ENCODE results near the gene TRPC4. TPM values are rescaled to one million over a fixed set of nuclear protein-coding genes. Genes with fewer than 3 reads are reported as not detected.
"Not testable (repeated sequence)": the region's sequence is repeated elsewhere in the genome, so short reads cannot be mapped to it uniquely, and the experiment has no call there.

The TRPC4 gene
- total RNA-seq, 3 donors from 2014 or later = 0.29 to 0.98 (median 0.32) TPM

- Histone ChIP-seq H3K36me3 (no peaks in the 10 kb centered on the region), H3K27me3 (no peaks in the 10 kb centered on the region), H3K4me3 (no peak overlapping the region), H3K4me1 (no peaks in the 10 kb centered on the region), H3K9me3 (no peaks in the 10 kb centered on the region), H3K27ac (peak overlapping the region in 1 of 2 donors; percentile 45)
- DNase-seq (ENCODE audit: low spot score in 2 of 2) = no peak
- intact Hi-C loops (cut with DNase I; ENCODE audit: low total_unique reads) = no loop called here
- TF ChIP-seq POLR2A (IDR thresholded peaks at IDR 0.05) (no peak), POLR2AphosphoS5 (IDR thresholded peaks at IDR 0.05) (no peak), CTCF (IDR thresholded peaks at IDR 0.05) (no peak)
Observed at GRCh38 chr13:37595162-37595561, 274.4 kb downstream of the TRPC4 start.

GRCh38 chr13:37594550-37594949 is 275.0 kb downstream of the TRPC4 start:
- Histone ChIP-seq H3K4me1 (no peaks in the 10 kb centered on the region), H3K9me3 (no peaks in the 10 kb centered on the region), H3K27me3 (no peaks in the 10 kb centered on the region), H3K4me3 (no peak overlapping the region), H3K27ac (no peak overlapping the region), H3K36me3 (no peaks in the 10 kb centered on the region)
- no peak for DNase-seq (ENCODE audit: low spot score in 2 of 2)
- intact Hi-C loops (cut with DNase I; ENCODE audit: low total_unique reads) = no loop called here
- no peak for TF ChIP-seq POLR2AphosphoS5 (IDR thresholded peaks at IDR 0.05)
- no peak for TF ChIP-seq CTCF (IDR thresholded peaks at IDR 0.05)
- TF ChIP-seq POLR2A (IDR thresholded peaks at IDR 0.05) = no peak

GRCh38 chr13:37589381-37589780 is 280.2 kb downstream of the TRPC4 start:
- H3K4me1 ChIP-seq; H3K27ac ChIP-seq; DNase-seq (ENCODE audit: low spot score in 2 of 2); H3K27me3 ChIP-seq; H3K36me3 ChIP-seq; H3K4me3 ChIP-seq; intact Hi-C loops (cut with DNase I; ENCODE audit: low total_unique reads); H3K9me3 ChIP-seq: not testable (repeated sequence)

- no peak for TF ChIP-seq POLR2A (IDR thresholded peaks at IDR 0.05)
- TF ChIP-seq CTCF (IDR thresholded peaks at IDR 0.05) = no peak
- no peak for TF ChIP-seq POLR2AphosphoS5 (IDR thresholded peaks at IDR 0.05)
- Histone ChIP-seq H3K4me3 (no peak overlapping the region), H3K4me1 (no peaks in the 10 kb centered on the region), H3K27ac (no peak overlapping the region), H3K27me3 (no peaks in the 10 kb centered on the region), H3K36me3 (no peaks in the 10 kb centered on the region), H3K9me3 (no peaks in the 10 kb centered on the region)
- intact Hi-C loops (cut with DNase I; ENCODE audit: low total_unique reads) = no loop called here
- DNase-seq (ENCODE audit: low spot score in 2 of 2) = no peak
Observed at GRCh38 chr13:37587236-37587635, 282.3 kb downstream of the TRPC4 start.
